GM10266 (cell line): Measurements from ENCODE around the gene MAP3K14.

ENCODE experiments used
- DNase-seq: peaks from one replicate; pipeline ENCODE4 v3.0.0; 2012; ENCODE audit errors: extremely low spot score
- CTCF ChIP-seq: IDR thresholded peaks from 2 replicates; pipeline ENCODE4 v1.5.1; 2012; ENCODE audit warnings: mild to moderate bottlenecking, low read depth; ENCODE audit not compliant: control insufficient read depth, insufficient read depth; ENCODE audit errors: missing control alignments

Gene MAP3K14

GRCh38 chr17:45224671-45225050, 92.2 kb downstream of the MAP3K14 start:
- DNase-seq, result no peak
- TF ChIP-seq CTCF, result no peak

DNA sequence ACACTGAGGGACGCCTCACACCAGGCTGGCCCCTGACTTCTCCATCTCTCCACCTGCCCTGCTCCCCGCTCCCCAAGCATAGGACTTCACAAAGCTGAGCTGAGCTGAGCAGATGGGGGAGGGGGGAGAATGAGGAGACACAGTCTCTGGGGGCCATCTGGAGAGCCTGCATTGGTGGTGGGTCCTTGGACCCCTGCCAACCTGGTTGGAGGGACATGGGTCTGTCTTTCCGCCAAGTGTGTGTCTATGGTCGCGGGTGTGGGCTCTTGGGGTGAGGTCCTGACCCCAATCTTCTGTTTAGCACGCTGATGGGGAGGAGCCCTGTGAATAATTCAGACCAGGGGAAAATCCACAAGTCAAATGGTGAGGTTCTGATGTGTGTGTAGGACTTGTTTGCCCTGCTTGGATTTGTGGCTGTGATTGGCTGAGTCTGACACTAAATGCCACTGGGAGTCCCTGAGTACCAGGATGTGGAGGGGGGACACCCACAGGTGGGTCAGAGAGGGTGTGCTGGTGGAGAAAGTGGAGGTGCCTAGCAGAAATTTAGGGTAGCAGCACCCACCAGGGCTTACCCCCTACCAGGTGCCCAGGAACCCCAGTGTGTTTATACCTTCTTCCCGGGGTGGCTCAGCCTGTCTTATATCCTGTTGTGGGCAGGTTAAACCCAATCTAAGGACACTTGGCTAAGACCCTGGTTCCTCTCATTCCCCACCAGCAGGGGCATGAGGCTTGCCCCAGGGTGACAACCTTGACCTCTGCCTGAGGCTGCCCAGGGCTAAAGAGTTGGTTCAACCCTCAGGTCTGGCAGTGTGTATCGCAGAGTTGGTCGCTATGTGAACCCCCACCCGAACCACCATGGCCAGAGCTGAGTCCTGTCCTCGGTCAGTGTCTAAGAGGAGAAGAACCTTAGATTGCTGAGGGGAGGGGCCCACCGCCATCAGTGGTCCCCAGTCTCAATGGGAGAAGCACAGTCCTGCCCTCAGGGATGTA, 93.0 kb downstream of the MAP3K14 start:
- no peak for TF ChIP-seq CTCF
- DNase-seq, result peak; percentile 66

DNA sequence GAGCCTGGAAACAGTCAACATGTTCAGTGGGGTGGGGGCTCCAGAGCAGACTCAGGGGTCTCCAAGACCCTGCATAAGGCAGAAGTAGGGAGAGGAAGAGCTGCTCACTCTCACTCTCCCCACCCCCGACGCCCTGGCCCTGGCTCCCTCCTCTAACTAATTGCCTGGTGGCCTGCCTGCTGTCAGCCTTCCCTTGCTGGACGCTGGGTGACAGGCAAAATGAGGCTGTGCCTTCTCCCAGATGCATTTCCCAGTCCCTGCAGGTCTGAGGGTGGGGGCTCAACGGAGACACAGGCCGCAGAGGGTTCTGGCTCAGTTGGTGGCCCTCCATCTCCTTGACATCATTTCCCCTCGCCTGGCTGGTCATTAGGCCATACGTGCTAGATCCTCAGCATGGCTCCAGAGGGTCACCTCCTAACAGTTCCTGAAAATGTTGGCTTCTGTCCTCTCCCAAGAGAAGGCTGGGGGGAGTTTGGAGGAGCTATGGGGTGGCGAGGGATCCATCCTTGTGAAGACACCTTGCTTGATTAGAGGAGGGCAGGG, 93.8 kb downstream of the MAP3K14 start:
- no peak for DNase-seq
- no peak for TF ChIP-seq CTCF

GRCh38 chr17:45222289-45222995, 94.4 kb downstream of the MAP3K14 start:
- no peak for DNase-seq
- TF ChIP-seq CTCF, result no peak

- no peak for TF ChIP-seq CTCF
- DNase-seq, result no peak
These were observed 94.9 kb downstream of the MAP3K14 start for GRCh38 chr17:45222014-45222288.

- TF ChIP-seq CTCF, result no peak
- peak; percentile 81 for DNase-seq
These were observed 95.5 kb downstream of the MAP3K14 start, which contains the start of gene FMNL1 for GRCh38 chr17:45221081-45222013. Gene FMNL1, plus strand, starts transcription at chr17:45221885. Its CDS starts 240 bp downstream, at chr17:45222125.
